Right lobe of liver (tissue), 6 donors: Measurements from ENCODE around the gene ZBTB42. TPM values are rescaled to one million over a fixed set of nuclear protein-coding genes. Genes with fewer than 3 reads are reported as not detected.

Experiments used
- ATAC-seq, 4 donors: fragments of 200-7000 bp; cut with Tn5 transposase; one replicate each; pipeline ENCODE4 v1.9.1; 2020; ENCODE audit warnings: mild to moderate bottlenecking in 4 of 4, moderate library complexity in 4 of 4
- DNase-seq, 3 donors: peaks; one replicate each; pipeline ENCODE4 v3.0.0-alpha.2; 2020
- H3K27ac ChIP-seq, 3 donors: fragments of 200-600 bp; one replicate each; pipeline ENCODE4 v1.8.0; 2022
- H3K27me3 ChIP-seq, 2 donors: fragments of 200-600 bp; one replicate each; pipeline ENCODE4 v1.8.0; 2022
- H3K36me3 ChIP-seq, 4 donors: fragments of 200-600 bp; sonication (generic) in 1 of 4; one replicate each; pipeline versions ENCODE4 v1.5.1 to v1.8.0; 2017 to 2022; ENCODE audit warnings: control low read depth in 1 of 4
- H3K4me1 ChIP-seq, 4 donors: fragments of 200-600 bp; sonication (generic) in 1 of 4; one replicate each; pipeline versions ENCODE4 v1.5.1 to v1.8.0; 2017 to 2022; ENCODE audit warnings: control low read depth in 1 of 4
- H3K4me3 ChIP-seq, 3 donors: fragments of 200-600 bp; one replicate each; pipeline ENCODE4 v1.8.0; 2022
- H3K9me3 ChIP-seq, 4 donors: fragments of 200-600 bp; sonication (generic) in 1 of 4; one replicate each; pipeline versions ENCODE4 v1.5.1 to v1.8.0; 2017 to 2022; ENCODE audit warnings: control low read depth in 1 of 4
- CTCF ChIP-seq, 4 donors: fragments of 200-600 bp in 3 of 4; fragments of 450-650 bp in 1 of 4; IDR thresholded peaks; one replicate each; pipeline versions ENCODE4 v1.5.1 to v1.8.0; 2016 to 2022; ENCODE audit warnings: antibody characterized with exemption in 4 of 4, mild to moderate bottlenecking in 2 of 4
- POLR2A ChIP-seq: fragments of 450-650 bp; IDR thresholded peaks from one replicate; pipeline ENCODE4 v1.6.1; 2017; ENCODE audit warnings: antibody characterized with exemption, mild to moderate bottlenecking
- WGBS: methylation state at CpG from one replicate; pipeline ENCODE4 v1.1.6; 2018; ENCODE audit warnings: low coverage, low lambda C conversion rate; ENCODE audit not compliant: insufficient coverage; ENCODE audit errors: missing lambda C conversion rate; 5-methylcytosine and 5-hydroxymethylcytosine counted together
- intact Hi-C, 2 donors: fragments of 100-400 bp; cut with DNase I; formaldehyde crosslinking; loops; one replicate each; pipeline versions ENCODE4 v1.11.2 to v1.14.1; 2022
- total RNA-seq, 6 experiments: library from RNA; depleted of rRNA in 2 of 6; stranded (reverse); fragments of >200 nt in 2 of 6; fragmentation: NEBNext Ultra II Directional in 3 of 6; extraction: Animal tissue kit (Norgen Biotek cat#: 25700) in 3 of 6; gene quantifications; one replicate each; pipeline versions ENCODE4 v1.1.0 to v1.2.4, GENCODE V29; 2016 to 2023
- donor health status: DM: no; HTN: yes; CAD: no.
- donor health status: DM: no; HTN: no; CAD: no.
- donor health status: DM: no; HTN: no; CAD: no.
- donor health status: DM: no; HTN: yes; CAD: no.
- donor health status: DM: no; HTN: yes; CAD: no.

ZBTB42 gene
- total RNA-seq, 6 experiments from 2014 or later: 2.2 to 13.7 (median 3.6) TPM

DNA sequence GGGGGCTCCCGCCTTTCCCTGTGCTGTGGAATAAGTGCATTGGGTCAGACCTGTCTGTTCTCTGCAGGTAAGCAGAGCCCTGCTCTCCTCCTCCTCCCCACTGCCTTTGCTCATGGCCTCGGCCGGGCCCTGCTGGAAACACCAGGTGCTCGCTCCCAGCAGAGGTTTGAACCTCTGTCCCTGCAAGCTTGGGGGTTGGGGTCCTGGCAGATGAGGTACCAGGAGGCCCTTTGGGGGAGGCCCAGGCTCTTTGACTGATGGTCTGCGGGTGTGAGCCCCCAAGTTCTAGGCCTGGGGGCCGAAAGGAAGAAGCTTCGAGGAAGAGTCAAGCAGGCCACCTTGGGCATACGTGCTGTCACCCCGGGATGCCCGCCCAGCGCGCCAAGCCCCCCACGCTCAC lies 42.1 kb downstream of the ZBTB42 start:
- peak in 1 of 3 donors; percentile 39 for DNase-seq
- H3K4me3 ChIP-seq: peak overlapping the region in 1 of 3 donors; percentile 29
- no peaks in the 10 kb centered on the region for H3K36me3 ChIP-seq
- H3K4me1 ChIP-seq: peaks cover 0 to 11% (median 4%) of the 10 kb centered on the region in 4 donors
- ATAC-seq: peak in 1 of 4 donors; percentile 18
- WGBS: 0% methylated on average over 1 of the region's 13 CpGs
- peaks cover 0 to 15% of the 10 kb centered on the region in 2 donors for H3K27me3 ChIP-seq
- TF ChIP-seq CTCF (IDR thresholded peaks at IDR 0.05): no peak
- no peak for TF ChIP-seq POLR2A
- H3K9me3 ChIP-seq: no peaks in the 10 kb centered on the region
- intact Hi-C loops: no loop called here
- H3K27ac ChIP-seq: no peak overlapping the region

- Histone ChIP-seq H3K36me3 (no peaks in the 10 kb centered on the region), H3K27me3 (peaks cover 0 to 15% of the 10 kb centered on the region in 2 donors), H3K4me1 (peaks cover 0 to 11% (median 4%) of the 10 kb centered on the region in 4 donors), H3K9me3 (no peaks in the 10 kb centered on the region), H3K27ac (no peak overlapping the region), H3K4me3 (peak overlapping the region; percentile 15 to 29 (median 16))
- DNase-seq (peak in 1 of 3 donors; percentile 56), ATAC-seq (peak; percentile 44 to 87 (median 66))
- TF ChIP-seq POLR2A (no peak), CTCF (IDR thresholded peaks at IDR 0.05) (no peak)
- 2% methylated on average over 27 of the region's 69 CpGs for WGBS
- intact Hi-C loops: no loop called here
Measured at GRCh38 chr14:104843442-104844305, 42.8 kb downstream of the ZBTB42 start.

GRCh38 chr14:104844306-104845032 lies 43.6 kb downstream of the ZBTB42 start:
- 9% methylated on average over 17 of the region's 27 CpGs for WGBS
- H3K27me3 ChIP-seq: peaks cover 0 to 15% of the 10 kb centered on the region in 2 donors
- DNase-seq: peak in 1 of 3 donors; percentile 46

More at GRCh38 chr14:104844306-104845032, 43.6 kb downstream of the ZBTB42 start:
- H3K36me3 ChIP-seq: no peaks in the 10 kb centered on the region
- no peaks in the 10 kb centered on the region for H3K9me3 ChIP-seq
- TF ChIP-seq CTCF (IDR thresholded peaks at IDR 0.05): no peak
- TF ChIP-seq POLR2A: no peak
- H3K4me3 ChIP-seq: no peak overlapping the region
- H3K27ac ChIP-seq: no peak overlapping the region
- H3K4me1 ChIP-seq: peaks cover 0 to 11% (median 4%) of the 10 kb centered on the region in 4 donors
- intact Hi-C loops: no loop called here
- peak in 3 of 4 donors; percentile 15 to 41 (median 20) for ATAC-seq
